ENCODE data around the gene STXBP5L.
"Not testable (repeated sequence)": the region's sequence is repeated elsewhere in the genome, so short reads cannot be mapped to it uniquely, and the experiment has no call there.

Gene STXBP5L

GRCh38 chr3:121436074-121436473, 528.1 kb downstream of the STXBP5L start:
- no peak for DNase-seq

GRCh38 chr3:121436641-121437040, 528.6 kb downstream of the STXBP5L start:
- DNase-seq, result no peak

- DNase-seq, result no peak
Measured at GRCh38 chr3:121443456-121443855, 535.5 kb downstream of the STXBP5L start.

GRCh38 chr3:121451752-121452151, 543.7 kb downstream of the STXBP5L start:
- not testable (repeated sequence) for DNase-seq

GRCh38 chr3:121462565-121462964, 554.6 kb downstream of the STXBP5L start:
- no peak for DNase-seq

- no peak for DNase-seq
Measured at GRCh38 chr3:121463745-121464144, 555.7 kb downstream of the STXBP5L start.

- no peak for DNase-seq
Measured at GRCh38 chr3:121467085-121467484, 559.1 kb downstream of the STXBP5L start.

GRCh38 chr3:121473001-121473400, 565.0 kb downstream of the STXBP5L start:
- DNase-seq, result no peak

Measured in HCEC 1CT (cell line).